Vagina (tissue), 2 donors: ENCODE data around the gene TMEM79.

Experiments
- POLR2A ChIP-seq, 2 donors: fragments of 450-650 bp; IDR thresholded peaks; one replicate each; pipeline ENCODE4 v1.6.1; 2017; ENCODE audit warnings: antibody characterized with exemption in 2 of 2, mild to moderate bottlenecking in 2 of 2, moderate library complexity in 2 of 2
- POLR2AphosphoS5 ChIP-seq, 2 donors: sonication (generic); formaldehyde crosslinking; IDR thresholded peaks; one replicate each; pipeline ENCODE4 v1.9.0; 2017; ENCODE audit warnings: antibody characterized with exemption in 2 of 2, mild to moderate bottlenecking in 2 of 2, low read depth in 1 of 2; ENCODE audit not compliant: insufficient read depth in 1 of 2
- TF ChIP-seq, protein P1 (sequence below), 3 experiments: fragments of 450-650 bp in 2 of 3; fragments of 200-600 bp in 1 of 3; sonication (generic) in 1 of 3; IDR thresholded peaks; one replicate each; pipeline ENCODE4 v1.5.1; 2017 to 2019; ENCODE audit warnings: antibody characterized with exemption in 3 of 3, mild to moderate bottlenecking in 2 of 3, moderate library complexity in 2 of 3

DNA sequence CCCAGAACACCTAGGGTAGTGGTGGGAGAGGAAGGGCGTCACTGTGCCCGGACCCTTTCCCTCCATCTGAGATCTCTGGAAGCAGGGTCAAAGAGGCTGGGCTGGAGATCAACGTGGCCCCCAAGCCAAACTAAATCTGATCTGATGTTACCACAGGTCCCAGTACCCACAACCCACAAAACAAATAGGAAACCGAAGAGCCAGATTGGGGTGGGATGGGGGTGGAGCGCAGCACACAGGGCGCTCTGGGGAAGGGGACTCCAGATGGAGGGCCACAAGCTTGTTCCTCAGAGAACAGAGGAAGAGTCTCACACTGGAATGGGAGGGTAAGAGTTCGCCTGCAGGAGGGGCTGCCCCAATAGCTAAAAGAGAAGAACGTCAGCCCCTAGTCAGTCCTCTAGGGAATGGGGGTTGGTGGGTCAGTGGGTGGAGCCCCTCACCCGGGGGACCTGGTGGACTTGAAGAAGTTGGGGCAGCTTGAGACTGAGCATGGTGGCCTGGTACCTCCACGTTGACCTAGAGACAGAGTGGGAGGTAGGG, 37.8 kb upstream of the TMEM79 start:
- TF ChIP-seq POLR2A (IDR thresholded peaks at IDR 0.05), result no peak
- TF ChIP-seq, protein P1, sequence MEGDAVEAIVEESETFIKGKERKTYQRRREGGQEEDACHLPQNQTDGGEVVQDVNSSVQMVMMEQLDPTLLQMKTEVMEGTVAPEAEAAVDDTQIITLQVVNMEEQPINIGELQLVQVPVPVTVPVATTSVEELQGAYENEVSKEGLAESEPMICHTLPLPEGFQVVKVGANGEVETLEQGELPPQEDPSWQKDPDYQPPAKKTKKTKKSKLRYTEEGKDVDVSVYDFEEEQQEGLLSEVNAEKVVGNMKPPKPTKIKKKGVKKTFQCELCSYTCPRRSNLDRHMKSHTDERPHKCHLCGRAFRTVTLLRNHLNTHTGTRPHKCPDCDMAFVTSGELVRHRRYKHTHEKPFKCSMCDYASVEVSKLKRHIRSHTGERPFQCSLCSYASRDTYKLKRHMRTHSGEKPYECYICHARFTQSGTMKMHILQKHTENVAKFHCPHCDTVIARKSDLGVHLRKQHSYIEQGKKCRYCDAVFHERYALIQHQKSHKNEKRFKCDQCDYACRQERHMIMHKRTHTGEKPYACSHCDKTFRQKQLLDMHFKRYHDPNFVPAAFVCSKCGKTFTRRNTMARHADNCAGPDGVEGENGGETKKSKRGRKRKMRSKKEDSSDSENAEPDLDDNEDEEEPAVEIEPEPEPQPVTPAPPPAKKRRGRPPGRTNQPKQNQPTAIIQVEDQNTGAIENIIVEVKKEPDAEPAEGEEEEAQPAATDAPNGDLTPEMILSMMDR (IDR thresholded peaks at IDR 0.05), result no peak
- no peak for TF ChIP-seq POLR2AphosphoS5 (IDR thresholded peaks at IDR 0.05; ENCODE audit: insufficient read depth in 1 of 2, low read depth in 1 of 2)
